GM10248 (cell line): ENCODE results near the gene SP110.

ENCODE experiments used
- CTCF ChIA-PET: fragments of 300-600 bp; sonication (Branson Sonifier 250); formaldehyde crosslinking; extraction: SDS; loops from one replicate; lab custom pipeline; 2021; ENCODE audit warnings: antibody characterized with exemption; lab: Yijun Ruan, JAX
- POLR2A ChIA-PET: fragments of 350-650 bp; sonication (Branson Sonifier 250); formaldehyde crosslinking; extraction: SDS; loops from one replicate; lab custom pipeline; 2020; ENCODE audit warnings: antibody characterized with exemption; lab: Yijun Ruan, JAX
- DNase-seq: peaks from one replicate; pipeline ENCODE4 v3.0.0; 2012; ENCODE audit errors: extremely low spot score
- CTCF ChIP-seq: IDR thresholded peaks from 2 replicates; pipeline ENCODE4 v1.5.1; 2012; ENCODE audit warnings: mild to moderate bottlenecking, low read depth; ENCODE audit errors: extremely low read depth, missing control alignments, control extremely low read depth

Gene SP110

GRCh38 chr2:230140667-230141066, 79.1 kb downstream of the SP110 start:
- CTCF ChIA-PET, result no interaction called here
- no peak for DNase-seq
- no peak for TF ChIP-seq CTCF
- POLR2A ChIA-PET, result no interaction called here

- no peak for DNase-seq
- CTCF ChIA-PET, result no interaction called here
Observed at GRCh38 chr2:230137902-230138539, 81.8 kb downstream of the SP110 start.

GRCh38 chr2:230135130-230135525, 84.7 kb downstream of the SP110 start:
- CTCF ChIA-PET, result interaction anchor here (1.6 kb wide), 1 partner anchor 10 kb away, joined by 3 read pairs; no protein-coding TSS in a partner anchor
- TF ChIP-seq CTCF, result no peak
- POLR2A ChIA-PET, result no interaction called here

More at GRCh38 chr2:230137902-230138539, 81.8 kb downstream of the SP110 start:
- TF ChIP-seq CTCF, result no peak
- POLR2A ChIA-PET, result no interaction called here

GRCh38 chr2:230134496-230135129, 85.2 kb downstream of the SP110 start:
- TF ChIP-seq CTCF, result no peak
- DNase-seq, result no peak
- ChIA-PET CTCF (interaction anchor here (0.7 to 1.6 kb wide), 2 partner anchors 10 to 67 kb away, joined by 3 read pairs; no protein-coding TSS in a partner anchor), POLR2A (no interaction called here)

More at GRCh38 chr2:230135130-230135525, 84.7 kb downstream of the SP110 start:
- DNase-seq, result no peak

- DNase-seq, result no peak
- ChIA-PET POLR2A (no interaction called here), CTCF (interaction anchor here (0.8 to 1.0 kb wide), 2 partner anchors 10 to 65 kb away, joined by 3 read pairs; no protein-coding TSS in a partner anchor)
- TF ChIP-seq CTCF, result no peak
Observed at GRCh38 chr2:230131366-230131765, 88.4 kb downstream of the SP110 start.

- no peak for TF ChIP-seq CTCF
- ChIA-PET CTCF (interaction anchor here (1.0 kb wide), 1 partner anchor 64 kb away, joined by 3 read pairs; no protein-coding TSS in a partner anchor), POLR2A (no interaction called here)
- DNase-seq, result no peak
Observed at GRCh38 chr2:230130668-230131364, 89.0 kb downstream of the SP110 start.
